Heart left ventricle (tissue), 13 donors: ENCODE measurements around the gene CAMTA1.

Experiments used
- POLR2A ChIP-seq, 2 donors: fragments of 450-650 bp; IDR thresholded peaks; one replicate each; pipeline ENCODE4 v1.6.1; 2017; ENCODE audit warnings: antibody characterized with exemption in 2 of 2, mild to moderate bottlenecking in 2 of 2, moderate library complexity in 2 of 2
- TF ChIP-seq, protein P1 (sequence below), 12 donors: fragments of 200-600 bp; sonication (generic) in 4 of 12; IDR thresholded peaks; one replicate each; pipeline versions ENCODE4 v1.5.0 to v1.8.0; 2018 to 2022; ENCODE audit warnings: antibody characterized with exemption in 12 of 12, mild to moderate bottlenecking in 5 of 12
- donor health status: ischemic (EF 13 %, LVEDD 7.1; RV severe dilation, severe dysfunction).
- donor health status: DM: no; HTN: yes; CAD: no.
- donor health status: DM: no; HTN: no; CAD: no.
- donor health status: ischemic (EF 25% LVEDD 6.9; RV normal size, moderate dysfunction).
- donor health status: ischemic (EF 25% LVEDD 5.7; RV mildly dilated, moderate dysfunction).
- donor health status: ischemic (EF 35%, LVEDD 5.7; RV mildly dilated, moderate dysfunction).
- donor health status: nonischemic (EF 11% LVEDD 7.7; RV severe dilation, severe dysfunction).
- donor health status: DM: yes; HTN: yes; CAD: no.
- donor health status: PGD.
- donor health status: ischemic (EF 29% LVEDD 5.4; RV normal size, mild dysfunction).
- donor health status: nonischemic (EF 23%, LVEDD 6.1; RV moderate dilation, normal function).

DNA sequence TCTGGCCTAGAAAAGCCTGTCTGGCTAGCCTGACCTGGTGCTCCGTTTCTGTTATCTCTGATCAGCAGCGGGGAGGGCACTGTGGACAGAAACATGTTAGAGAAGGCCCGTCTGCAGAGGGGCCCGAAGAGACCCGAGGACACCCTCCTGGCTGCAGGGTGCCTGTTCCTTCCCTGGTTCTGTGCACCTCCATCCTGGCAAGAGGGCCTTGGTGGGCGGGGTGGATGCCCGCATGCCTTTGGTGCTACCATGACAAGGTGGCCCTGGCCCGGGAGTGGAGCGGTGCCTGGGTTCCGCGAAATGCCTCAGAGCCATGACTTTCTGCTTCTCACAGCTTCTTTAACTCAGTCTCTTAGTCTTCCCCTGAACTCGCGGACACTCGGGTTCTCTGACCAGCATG, 233.6 kb downstream of the CAMTA1 start:
- no peak for TF ChIP-seq POLR2A (IDR thresholded peaks at IDR 0.05)
- TF ChIP-seq, protein P1, sequence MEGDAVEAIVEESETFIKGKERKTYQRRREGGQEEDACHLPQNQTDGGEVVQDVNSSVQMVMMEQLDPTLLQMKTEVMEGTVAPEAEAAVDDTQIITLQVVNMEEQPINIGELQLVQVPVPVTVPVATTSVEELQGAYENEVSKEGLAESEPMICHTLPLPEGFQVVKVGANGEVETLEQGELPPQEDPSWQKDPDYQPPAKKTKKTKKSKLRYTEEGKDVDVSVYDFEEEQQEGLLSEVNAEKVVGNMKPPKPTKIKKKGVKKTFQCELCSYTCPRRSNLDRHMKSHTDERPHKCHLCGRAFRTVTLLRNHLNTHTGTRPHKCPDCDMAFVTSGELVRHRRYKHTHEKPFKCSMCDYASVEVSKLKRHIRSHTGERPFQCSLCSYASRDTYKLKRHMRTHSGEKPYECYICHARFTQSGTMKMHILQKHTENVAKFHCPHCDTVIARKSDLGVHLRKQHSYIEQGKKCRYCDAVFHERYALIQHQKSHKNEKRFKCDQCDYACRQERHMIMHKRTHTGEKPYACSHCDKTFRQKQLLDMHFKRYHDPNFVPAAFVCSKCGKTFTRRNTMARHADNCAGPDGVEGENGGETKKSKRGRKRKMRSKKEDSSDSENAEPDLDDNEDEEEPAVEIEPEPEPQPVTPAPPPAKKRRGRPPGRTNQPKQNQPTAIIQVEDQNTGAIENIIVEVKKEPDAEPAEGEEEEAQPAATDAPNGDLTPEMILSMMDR (IDR thresholded peaks at IDR 0.05): no peak
